GM12875 (cell line): ENCODE results near the gene STKLD1.

Source experiments
- H3K4me3 ChIP-seq: one replicate; pipeline ENCODE4 v1.5.1; 2011; ENCODE audit warnings: low read depth, low read length, control low read depth
- TF ChIP-seq, protein P1 (sequence below): IDR thresholded peaks from 2 replicates; pipeline ENCODE4 v1.5.1; 2011; ENCODE audit warnings: low read depth, mild to moderate bottlenecking, control low read depth, inconsistent platforms, low read length, moderate library complexity, borderline replicate concordance; ENCODE audit not compliant: insufficient read depth

STKLD1 gene

DNA sequence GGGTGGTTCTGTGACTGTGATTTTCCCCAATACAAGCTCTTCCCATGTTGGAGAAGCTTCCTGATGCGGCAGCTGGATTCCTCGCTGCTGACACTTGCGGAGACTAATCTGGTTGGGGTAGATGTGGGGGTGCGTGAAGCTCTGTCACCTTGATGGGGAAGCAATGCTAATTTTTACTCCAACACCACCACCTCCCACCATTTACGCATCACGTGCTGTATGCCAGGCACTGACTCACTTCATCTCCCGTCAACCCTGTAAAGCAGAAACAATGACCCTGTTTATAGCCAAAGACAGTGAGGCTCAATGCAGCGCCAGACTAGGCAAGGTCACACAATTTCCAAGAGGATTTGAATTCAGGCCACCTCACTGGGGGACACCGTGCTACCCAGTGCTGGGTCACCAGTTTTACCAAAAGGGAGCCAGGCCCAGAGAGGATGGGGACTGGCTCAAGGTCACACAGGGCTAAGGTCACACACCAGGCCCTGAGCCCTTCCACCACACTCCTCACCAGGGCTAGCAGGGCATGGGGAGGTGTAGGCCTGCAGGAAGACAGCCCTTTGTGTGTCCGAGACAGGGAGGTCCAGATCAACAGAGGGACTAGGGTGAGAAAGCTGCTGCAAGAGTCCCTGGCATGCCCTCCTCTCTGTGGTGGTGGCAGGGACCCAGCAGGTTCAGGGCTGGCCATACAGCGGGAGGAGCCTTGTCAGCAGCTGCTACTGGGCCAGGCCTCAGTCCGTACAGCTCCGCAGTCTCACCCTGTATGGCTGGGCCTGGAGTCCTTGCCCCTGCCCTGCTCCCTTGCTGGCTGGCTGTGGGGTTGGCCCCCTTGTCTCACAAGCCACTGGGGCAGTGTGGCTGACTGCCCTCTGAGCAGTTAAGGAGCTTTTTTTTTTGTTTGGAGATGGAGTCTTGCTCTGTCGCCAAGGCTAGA is 3.3 kb downstream of the STKLD1 start:
- no peak overlapping the region for H3K4me3 ChIP-seq
- TF ChIP-seq, protein P1, sequence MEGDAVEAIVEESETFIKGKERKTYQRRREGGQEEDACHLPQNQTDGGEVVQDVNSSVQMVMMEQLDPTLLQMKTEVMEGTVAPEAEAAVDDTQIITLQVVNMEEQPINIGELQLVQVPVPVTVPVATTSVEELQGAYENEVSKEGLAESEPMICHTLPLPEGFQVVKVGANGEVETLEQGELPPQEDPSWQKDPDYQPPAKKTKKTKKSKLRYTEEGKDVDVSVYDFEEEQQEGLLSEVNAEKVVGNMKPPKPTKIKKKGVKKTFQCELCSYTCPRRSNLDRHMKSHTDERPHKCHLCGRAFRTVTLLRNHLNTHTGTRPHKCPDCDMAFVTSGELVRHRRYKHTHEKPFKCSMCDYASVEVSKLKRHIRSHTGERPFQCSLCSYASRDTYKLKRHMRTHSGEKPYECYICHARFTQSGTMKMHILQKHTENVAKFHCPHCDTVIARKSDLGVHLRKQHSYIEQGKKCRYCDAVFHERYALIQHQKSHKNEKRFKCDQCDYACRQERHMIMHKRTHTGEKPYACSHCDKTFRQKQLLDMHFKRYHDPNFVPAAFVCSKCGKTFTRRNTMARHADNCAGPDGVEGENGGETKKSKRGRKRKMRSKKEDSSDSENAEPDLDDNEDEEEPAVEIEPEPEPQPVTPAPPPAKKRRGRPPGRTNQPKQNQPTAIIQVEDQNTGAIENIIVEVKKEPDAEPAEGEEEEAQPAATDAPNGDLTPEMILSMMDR: no peak

DNA sequence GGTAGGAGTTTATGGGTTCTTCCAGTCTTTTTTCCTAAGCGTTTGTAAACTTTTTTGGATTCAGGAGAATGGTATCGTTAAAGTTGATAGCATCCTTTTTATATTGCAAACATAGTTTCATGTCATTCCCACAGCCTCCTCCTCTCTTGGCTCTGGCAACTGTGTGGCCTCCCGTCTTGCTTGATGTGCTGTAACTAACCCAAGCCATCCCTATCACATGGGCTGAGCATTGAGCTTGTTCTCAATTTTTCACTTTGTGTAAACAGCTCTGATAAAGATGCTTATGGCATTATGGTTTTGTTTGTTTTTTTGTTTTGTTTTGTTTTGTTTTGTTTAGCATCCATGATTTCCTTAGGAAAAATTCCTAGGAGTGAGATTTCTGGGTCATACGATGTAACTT is 4.6 kb downstream of the STKLD1 start:
- TF ChIP-seq, protein P1: no peak
- no peak overlapping the region for H3K4me3 ChIP-seq

DNA sequence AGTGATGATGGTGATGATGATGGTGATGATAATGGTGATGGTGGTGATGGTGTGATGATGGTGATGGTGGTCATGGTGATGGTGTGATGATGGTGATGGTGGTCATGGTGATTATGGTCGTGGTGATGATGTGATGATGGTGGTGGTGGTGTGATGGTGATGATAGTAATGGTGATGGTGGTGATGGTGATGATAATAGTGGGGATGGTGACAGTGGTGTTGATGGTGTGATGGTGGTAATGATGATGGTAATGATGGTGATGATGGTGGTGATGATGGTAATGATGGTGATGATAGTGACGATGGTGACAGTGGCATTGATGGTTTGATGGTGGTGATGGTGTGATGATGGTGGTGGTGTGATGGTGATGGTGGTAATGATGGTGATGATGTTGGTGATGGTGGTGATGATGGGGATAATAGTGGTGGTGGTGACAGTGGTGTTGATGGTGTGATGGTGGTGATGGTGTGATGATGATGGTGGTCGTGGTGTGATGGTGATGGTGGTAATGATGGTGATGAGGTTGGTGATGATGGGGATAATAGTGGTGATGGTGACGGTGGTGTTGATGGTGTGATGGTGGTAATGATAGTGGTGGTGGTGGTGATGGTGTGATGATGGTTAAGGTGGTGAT is 6.5 kb downstream of the STKLD1 start:
- no peak overlapping the region for H3K4me3 ChIP-seq
- TF ChIP-seq, protein P1: no peak

DNA sequence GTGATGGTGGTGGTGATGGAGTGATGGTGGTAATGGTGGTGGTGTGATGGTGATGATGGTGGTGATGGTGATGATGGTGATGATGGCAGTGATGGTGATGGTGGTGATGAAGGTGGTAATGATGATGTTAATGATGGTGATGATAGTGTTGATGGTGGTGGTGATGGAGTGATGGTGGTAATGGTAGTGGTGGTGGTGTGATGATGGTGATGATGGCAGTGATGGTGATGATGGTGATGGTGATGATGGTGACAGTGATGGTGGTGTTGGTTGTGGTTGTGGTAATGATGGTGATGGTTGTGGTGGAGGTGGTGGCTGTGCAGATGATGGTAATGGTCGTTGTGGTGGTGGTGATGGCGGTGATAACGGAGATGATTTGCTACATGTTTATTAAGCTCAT is 7.3 kb downstream of the STKLD1 start:
- TF ChIP-seq, protein P1: no peak
- no peak overlapping the region for H3K4me3 ChIP-seq

DNA sequence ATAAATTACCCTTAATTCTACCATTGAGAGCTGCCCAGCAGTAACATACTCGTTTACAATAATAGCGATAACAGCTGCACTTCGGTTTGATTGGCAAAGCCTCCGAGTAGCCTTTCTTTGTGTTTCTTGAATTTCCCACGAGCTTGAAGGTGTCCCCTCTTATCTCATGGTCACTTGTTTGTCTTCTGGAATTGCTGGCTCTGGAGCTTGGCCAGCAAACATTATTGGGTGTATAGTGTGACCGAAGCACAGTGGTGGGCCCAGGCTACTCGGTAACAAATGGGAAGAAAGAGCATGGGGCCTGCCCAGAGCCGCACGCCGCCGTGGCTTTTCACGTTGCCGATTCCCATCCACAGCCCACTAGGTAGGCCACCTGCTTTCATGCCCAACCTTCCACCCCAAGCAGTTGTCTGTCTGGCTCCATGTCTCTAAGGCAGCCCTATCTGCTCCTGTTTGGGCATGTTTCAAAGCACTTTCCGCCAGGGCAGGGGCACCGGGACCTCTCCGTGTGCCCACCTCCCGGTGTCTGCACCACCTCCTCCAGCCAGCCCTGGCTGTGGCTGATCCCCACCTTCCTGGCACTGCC is 8.7 kb downstream of the STKLD1 start:
- TF ChIP-seq, protein P1: no peak
- no peak overlapping the region for H3K4me3 ChIP-seq

DNA sequence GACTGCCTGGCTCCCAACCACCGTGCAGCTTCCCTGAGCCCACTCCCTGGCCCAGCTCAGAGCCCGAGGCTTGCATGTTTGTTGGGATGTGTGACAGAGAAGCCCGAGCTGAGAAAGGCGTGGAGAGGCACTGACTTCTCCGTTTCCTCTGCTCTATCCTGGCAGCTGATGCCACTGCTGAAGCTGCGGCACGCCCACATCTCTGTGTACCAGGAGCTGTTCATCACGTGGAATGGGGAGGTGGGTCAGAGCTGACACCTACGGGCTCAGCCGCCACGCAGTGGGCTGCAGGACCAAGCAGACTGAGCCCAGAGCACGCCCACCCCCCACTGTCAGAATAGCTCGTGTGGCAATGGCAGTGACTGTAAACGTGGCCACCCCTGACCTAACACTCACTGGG is 9.3 kb downstream of the STKLD1 start:
- TF ChIP-seq, protein P1: no peak
- H3K4me3 ChIP-seq: no peak overlapping the region

DNA sequence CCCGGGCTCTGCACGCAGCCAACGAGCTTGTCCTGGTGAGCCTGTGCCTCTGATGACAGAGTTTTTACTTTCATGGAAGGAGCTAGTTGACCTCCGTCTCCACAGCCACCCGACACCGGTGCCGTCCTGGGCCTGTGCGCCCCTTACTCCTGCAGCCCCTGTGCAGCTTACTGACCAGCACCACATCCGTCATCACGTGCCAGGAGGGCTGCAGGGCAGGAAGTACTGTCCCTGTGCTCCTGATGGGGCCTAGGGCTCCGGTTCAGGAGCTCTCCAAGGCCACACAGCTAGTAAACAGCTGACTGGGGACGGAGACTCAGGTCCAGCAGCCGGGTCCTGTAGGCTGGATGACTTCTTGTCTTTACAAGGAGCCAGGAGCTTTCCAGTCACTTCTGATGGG is 10.2 kb downstream of the STKLD1 start:
- TF ChIP-seq, protein P1: no peak
- no peak overlapping the region for H3K4me3 ChIP-seq
